Measurements from ENCODE around the gene DIRAS3. TPM values are rescaled to one million over a fixed set of nuclear protein-coding genes. Genes with fewer than 3 reads are reported as not detected.

Gene DIRAS3
- total RNA-seq, result 1.4 TPM
- long read RNA-seq, partial matches to known transcripts, result 2 of 3 reads
- long read RNA-seq, other reads (novel, unspliced or antisense), result 0 of 3 reads

GRCh38 chr1:68049941-68050878, at the start of gene DIRAS3:
Gene DIRAS3, minus strand, starts transcription at chr1:68050627. Its CDS starts 3,330 bp downstream, at chr1:68047297.
- Histone ChIP-seq H3K4me3 (peak within 1 kb of the TSS; percentile 46), H3K27me3 (peaks cover 4% of the 10 kb centered on the region), H3K36me3 (no peaks in the 10 kb centered on the region), H3K27ac (no peak within 1 kb of the TSS), H3K4me1 (no peaks in the 10 kb centered on the region), H3K9me3 (no peaks in the 10 kb centered on the region)
- intact Hi-C loops (cut with DNase I), result no loop called here
- ATAC-seq (peak; percentile 57), DNase-seq (peak; percentile 66)
- no peak for TF ChIP-seq CTCF (IDR thresholded peaks at IDR 0.05)

GRCh38 chr1:68093737-68094136, 43.3 kb upstream of the DIRAS3 start:
- Histone ChIP-seq H3K27me3 (no peaks in the 10 kb centered on the region), H3K4me1 (no peaks in the 10 kb centered on the region), H3K9me3 (no peaks in the 10 kb centered on the region), H3K4me3 (no peak overlapping the region), H3K27ac (no peak overlapping the region), H3K36me3 (no peaks in the 10 kb centered on the region)
- ATAC-seq (no peak), DNase-seq (no peak)
- intact Hi-C loops (cut with DNase I), result no loop called here
- TF ChIP-seq CTCF (IDR thresholded peaks at IDR 0.05), result no peak

GRCh38 chr1:68087184-68087583, 36.8 kb upstream of the DIRAS3 start:
- Histone ChIP-seq H3K36me3 (no peaks in the 10 kb centered on the region), H3K4me3 (no peak overlapping the region), H3K4me1 (no peaks in the 10 kb centered on the region), H3K9me3 (no peaks in the 10 kb centered on the region), H3K27ac (no peak overlapping the region), H3K27me3 (no peaks in the 10 kb centered on the region)
- DNase-seq, result no peak
- TF ChIP-seq CTCF (IDR thresholded peaks at IDR 0.05), result no peak
- no peak for ATAC-seq
- intact Hi-C loops (cut with DNase I), result no loop called here

GRCh38 chr1:68085752-68086151, 35.3 kb upstream of the DIRAS3 start:
- H3K9me3 ChIP-seq, result no peaks in the 10 kb centered on the region
- no peak for TF ChIP-seq CTCF (IDR thresholded peaks at IDR 0.05)
- H3K27me3 ChIP-seq, result no peaks in the 10 kb centered on the region
- no peak overlapping the region for H3K4me3 ChIP-seq
- H3K27ac ChIP-seq, result no peak overlapping the region
- no peaks in the 10 kb centered on the region for H3K4me1 ChIP-seq
- intact Hi-C loops (cut with DNase I), result no loop called here
- no peak for DNase-seq
- no peaks in the 10 kb centered on the region for H3K36me3 ChIP-seq
- ATAC-seq, result no peak

GRCh38 chr1:68083686-68084085, 33.3 kb upstream of the DIRAS3 start:
- DNase-seq (no peak), ATAC-seq (peak; percentile 58)
- no peaks in the 10 kb centered on the region for H3K4me1 ChIP-seq
- intact Hi-C loops (cut with DNase I), result no loop called here
- H3K27me3 ChIP-seq, result no peaks in the 10 kb centered on the region
- no peaks in the 10 kb centered on the region for H3K9me3 ChIP-seq
- TF ChIP-seq CTCF (IDR thresholded peaks at IDR 0.05), result no peak
- no peak overlapping the region for H3K4me3 ChIP-seq
- H3K36me3 ChIP-seq, result no peaks in the 10 kb centered on the region
- no peak overlapping the region for H3K27ac ChIP-seq
